COR-L47 (cell line): ENCODE results near the gene TMEM266.

Experiments
- DNase-seq: peaks from one replicate; lab custom pipeline; 2025; lab: John Stamatoyannopoulos, UW

Gene TMEM266

DNA sequence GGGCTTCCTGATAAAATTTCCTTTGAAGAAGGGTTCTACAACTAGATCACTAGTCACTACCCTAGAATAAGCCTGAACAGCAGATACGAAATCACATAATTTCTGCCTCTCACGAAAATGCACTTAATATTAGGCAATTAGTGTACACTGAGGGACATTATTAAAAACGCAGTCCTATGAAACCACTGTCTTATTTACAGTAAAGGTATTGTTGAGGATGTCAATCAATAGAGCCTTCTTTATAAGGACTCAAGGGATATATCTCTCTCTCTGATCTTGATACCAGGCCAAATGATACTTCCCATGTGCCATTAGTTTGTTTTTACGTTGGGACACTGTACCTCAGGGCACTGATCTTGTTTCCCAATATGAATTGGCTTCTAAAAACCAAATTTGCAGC, 191.9 kb downstream of the TMEM266 start:
- DNase-seq = no peak

DNA sequence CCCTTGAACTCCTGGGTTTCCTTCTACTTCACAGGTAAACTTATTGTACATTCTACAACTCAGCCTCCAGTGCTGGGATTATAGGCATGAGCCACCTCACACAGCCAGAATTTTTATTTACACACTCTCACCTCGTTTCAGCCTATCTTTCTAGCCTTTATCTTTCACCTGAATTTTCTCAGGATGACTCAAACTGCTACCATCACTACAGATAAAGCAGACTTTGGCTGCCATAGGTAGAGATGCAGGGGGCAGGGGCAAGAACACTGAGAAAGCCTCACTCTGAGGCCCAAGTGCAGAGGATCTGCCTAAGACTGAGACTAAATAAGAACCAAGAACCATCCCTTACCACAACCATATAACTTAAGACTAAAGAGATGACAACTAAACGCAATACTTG, 192.5 kb downstream of the TMEM266 start:
- DNase-seq = no peak

DNA sequence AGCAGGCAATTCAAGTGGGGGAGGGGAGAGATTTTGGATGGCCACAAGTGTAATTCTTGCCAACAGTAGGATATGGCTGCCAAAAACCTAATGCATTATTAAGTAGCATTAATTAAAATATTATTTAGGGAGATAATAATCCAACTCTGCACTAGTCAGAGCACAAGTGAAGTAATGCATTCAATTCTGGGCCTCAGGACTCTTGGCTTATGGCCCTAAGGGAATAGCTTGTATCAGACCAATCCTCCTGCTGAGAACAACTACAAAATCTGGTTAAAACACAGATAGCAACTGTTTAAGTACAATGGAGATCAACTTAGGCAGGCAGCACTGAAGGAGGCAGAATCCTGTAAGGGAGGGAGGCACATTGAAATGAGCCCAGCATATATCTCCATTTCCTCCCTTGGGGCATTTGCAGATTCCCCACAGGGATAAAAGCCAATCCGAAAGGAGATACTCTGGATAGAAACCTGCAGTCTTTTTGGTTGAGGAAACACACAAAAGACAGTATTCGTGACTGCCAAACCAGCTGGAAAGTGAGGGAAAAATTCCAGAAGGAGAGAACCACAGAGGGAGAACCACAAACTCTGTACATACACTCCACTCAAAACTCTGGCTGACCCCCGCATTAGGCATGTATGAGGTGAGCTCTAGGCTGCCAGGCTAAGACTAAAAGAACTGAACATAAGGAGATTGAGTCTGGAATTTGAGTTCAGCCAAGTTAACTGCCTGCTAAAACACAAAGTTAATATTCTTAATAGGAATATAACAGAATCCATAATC, 194.1 kb downstream of the TMEM266 start:
- DNase-seq = no peak
